MM.1S (cell line): Measurements from ENCODE around the gene SYT1.

Source experiments
- CTCF ChIP-seq: fragments of 300-600 bp; sonication (generic); IDR thresholded peaks from 2 replicates; pipeline ENCODE4 v1.5.1; 2016; ENCODE audit warnings: antibody characterized with exemption, low read length, mixed read lengths
- EZH2 ChIP-seq: fragments of 300-600 bp; sonication (generic); optimal IDR thresholded peaks from 2 replicates; pipeline ENCODE3; 2017; ENCODE audit warnings: low read depth, mild to moderate bottlenecking, antibody characterized with exemption, low read length, mixed read lengths
- EZH2phosphoT487 ChIP-seq: fragments of 300-600 bp; sonication (generic); IDR thresholded peaks from 2 replicates; pipeline ENCODE4 v1.6.1; 2018; ENCODE audit warnings: antibody characterized with exemption, low read length

- TF ChIP-seq CTCF (no peak), EZH2 (no peak), EZH2phosphoT487 (no peak)
Measured at GRCh38 chr12:79351251-79351650, 486.7 kb downstream of the SYT1 start.
